Measurements from ENCODE around the gene TSPEAR. TPM values are rescaled to one million over a fixed set of nuclear protein-coding genes. Genes with fewer than 3 reads are reported as not detected.
"Not testable (repeated sequence)": the region's sequence is repeated elsewhere in the genome, so short reads cannot be mapped to it uniquely, and the experiment has no call there.

The TSPEAR gene
- total RNA-seq, 2 donors from 2014 or later = not detected

DNA sequence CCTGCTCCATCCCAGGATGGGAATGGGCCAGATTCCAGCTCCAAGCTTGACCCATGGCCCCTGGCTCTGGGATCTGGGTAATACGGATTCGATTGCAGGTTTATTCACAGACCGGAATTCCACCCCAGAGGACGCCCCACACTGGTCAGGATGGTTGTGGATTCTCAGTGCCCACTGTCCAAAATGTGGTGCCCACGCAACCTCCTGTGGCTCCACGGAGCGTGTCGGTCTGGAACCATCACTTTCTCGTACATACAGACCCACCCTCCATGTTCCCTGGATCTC is 203.0 kb downstream of the TSPEAR start:
- H3K27me3 ChIP-seq (replicated peaks; ENCODE audit: insufficient read depth) = no peaks in the 10 kb centered on the region
- H3K36me3 ChIP-seq = no peaks in the 10 kb centered on the region
- H3K4me3 ChIP-seq = no peak overlapping the region
- TF ChIP-seq, protein P1, sequence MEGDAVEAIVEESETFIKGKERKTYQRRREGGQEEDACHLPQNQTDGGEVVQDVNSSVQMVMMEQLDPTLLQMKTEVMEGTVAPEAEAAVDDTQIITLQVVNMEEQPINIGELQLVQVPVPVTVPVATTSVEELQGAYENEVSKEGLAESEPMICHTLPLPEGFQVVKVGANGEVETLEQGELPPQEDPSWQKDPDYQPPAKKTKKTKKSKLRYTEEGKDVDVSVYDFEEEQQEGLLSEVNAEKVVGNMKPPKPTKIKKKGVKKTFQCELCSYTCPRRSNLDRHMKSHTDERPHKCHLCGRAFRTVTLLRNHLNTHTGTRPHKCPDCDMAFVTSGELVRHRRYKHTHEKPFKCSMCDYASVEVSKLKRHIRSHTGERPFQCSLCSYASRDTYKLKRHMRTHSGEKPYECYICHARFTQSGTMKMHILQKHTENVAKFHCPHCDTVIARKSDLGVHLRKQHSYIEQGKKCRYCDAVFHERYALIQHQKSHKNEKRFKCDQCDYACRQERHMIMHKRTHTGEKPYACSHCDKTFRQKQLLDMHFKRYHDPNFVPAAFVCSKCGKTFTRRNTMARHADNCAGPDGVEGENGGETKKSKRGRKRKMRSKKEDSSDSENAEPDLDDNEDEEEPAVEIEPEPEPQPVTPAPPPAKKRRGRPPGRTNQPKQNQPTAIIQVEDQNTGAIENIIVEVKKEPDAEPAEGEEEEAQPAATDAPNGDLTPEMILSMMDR (IDR thresholded peaks at IDR 0.05) = no peak
- H3K4me1 ChIP-seq (ENCODE audit: control insufficient read depth in 1 of 2, low read depth in 2 of 2) = peaks cover 0 to 6% of the 10 kb centered on the region in 2 donors
- H3K9me3 ChIP-seq = no peaks in the 10 kb centered on the region
- no peak for DNase-seq (ENCODE audit: low spot score)
- no peak for ATAC-seq (ENCODE audit: insufficient number of reproducible peaks, low FRiP score, low read depth)
- H3K27ac ChIP-seq = no peak overlapping the region

DNA sequence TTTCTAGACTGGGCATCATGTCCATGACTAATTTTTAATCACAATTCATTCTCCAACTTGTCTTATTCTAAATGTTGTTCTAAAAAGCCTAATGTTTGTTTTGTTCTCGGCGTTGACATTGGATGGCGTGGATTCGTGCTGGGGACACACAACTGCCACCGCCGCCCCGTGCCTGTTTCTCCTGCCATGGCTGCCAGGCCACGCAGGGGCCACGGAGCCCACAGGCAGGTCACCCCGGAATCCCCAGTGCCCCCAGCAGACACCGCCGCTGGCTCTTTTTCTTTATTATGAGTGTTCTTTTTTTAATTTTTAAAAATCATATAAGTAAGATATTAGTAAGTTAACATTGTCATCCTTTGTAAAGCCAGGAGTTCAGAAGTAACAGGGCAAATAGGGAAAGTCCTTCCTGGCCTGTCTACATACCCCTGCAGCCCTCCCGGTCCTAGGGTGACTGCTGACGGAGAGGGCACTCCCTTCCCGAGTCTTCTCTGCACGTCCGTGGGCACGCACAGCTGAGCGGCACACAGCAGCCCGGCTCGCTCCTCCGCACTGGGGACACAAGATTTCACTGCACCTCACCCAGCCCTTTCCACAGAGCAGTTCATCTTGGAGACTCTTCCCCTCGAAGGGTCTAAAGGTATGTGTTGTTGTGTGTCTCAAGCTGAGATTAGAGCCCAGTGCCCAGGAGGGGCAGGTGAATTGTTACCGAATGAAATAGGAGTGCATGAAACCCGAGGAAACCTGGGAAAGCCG is 203.5 kb downstream of the TSPEAR start:
- ATAC-seq (ENCODE audit: insufficient number of reproducible peaks, low FRiP score, low read depth) = no peak
- no peaks in the 10 kb centered on the region for H3K27me3 ChIP-seq (replicated peaks; ENCODE audit: insufficient read depth)

DNA sequence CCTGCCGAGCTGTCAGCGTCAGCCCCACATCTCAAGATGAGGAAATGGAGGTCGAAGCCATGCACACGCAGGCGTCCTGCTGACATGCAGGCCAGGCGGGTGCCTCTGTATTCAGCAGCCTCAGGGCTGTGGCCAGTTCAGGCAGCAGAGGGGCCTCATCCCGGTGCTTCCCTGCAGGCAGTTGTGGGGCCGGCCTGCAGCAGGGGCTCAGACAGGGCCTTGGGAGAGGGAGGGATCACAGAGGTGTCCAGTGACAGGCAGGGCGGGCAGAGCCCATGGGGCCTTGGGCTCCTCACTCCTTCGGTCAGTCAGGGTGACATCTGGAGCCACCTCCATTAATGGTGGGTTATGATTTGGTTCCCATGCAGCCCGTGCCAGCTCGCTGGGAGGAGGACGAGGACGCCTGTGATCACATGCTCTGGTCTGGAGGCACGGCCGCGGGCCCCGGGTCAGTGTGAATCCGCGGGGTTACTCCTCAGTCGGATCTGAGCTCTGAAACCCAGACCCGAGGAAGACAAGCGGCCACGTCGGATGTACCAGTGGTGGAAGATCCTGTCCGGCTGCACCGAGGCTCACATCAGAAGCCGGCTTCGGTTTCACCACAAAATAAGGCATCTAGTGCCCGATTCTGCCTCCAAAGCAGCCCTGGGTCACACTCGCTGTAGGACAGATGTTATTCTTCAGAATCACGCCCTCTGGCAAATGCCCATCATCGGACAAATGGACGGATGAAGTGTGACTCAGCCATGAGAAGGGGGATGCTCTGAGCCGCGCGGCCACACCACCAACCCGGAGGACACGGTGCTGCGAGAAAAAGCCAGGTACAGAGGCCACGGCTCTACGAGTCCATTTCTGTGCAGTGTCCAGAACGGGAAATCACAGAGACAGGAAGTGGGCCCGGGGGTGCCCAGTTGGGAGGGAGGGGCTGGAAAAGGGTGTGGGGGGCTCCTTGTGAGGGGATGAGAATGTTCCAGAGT is 204.8 kb downstream of the TSPEAR start:
- H3K9me3 ChIP-seq = no peaks in the 10 kb centered on the region
- no peak overlapping the region for H3K27ac ChIP-seq
- no peak overlapping the region for H3K4me3 ChIP-seq
- H3K36me3 ChIP-seq = no peaks in the 10 kb centered on the region
- DNase-seq (ENCODE audit: low spot score) = no peak
- H3K4me1 ChIP-seq (ENCODE audit: control insufficient read depth in 1 of 2, low read depth in 2 of 2) = peaks cover 0 to 6% of the 10 kb centered on the region in 2 donors
- no peak for ATAC-seq (ENCODE audit: insufficient number of reproducible peaks, low FRiP score, low read depth)
- TF ChIP-seq, protein P1 (IDR thresholded peaks at IDR 0.05) = no peak
- H3K27me3 ChIP-seq (replicated peaks; ENCODE audit: insufficient read depth) = no peaks in the 10 kb centered on the region

More for the DNA sequence above, 203.5 kb downstream of the TSPEAR start:
- TF ChIP-seq, protein P1 (IDR thresholded peaks at IDR 0.05) = no peak
- Histone ChIP-seq H3K9me3 (no peaks in the 10 kb centered on the region), H3K4me3 (no peak overlapping the region), H3K4me1 (ENCODE audit: control insufficient read depth in 1 of 2, low read depth in 2 of 2) (peaks cover 0 to 6% of the 10 kb centered on the region in 2 donors), H3K36me3 (no peaks in the 10 kb centered on the region), H3K27ac (no peak overlapping the region)
- no peak for DNase-seq (ENCODE audit: low spot score)

DNA sequence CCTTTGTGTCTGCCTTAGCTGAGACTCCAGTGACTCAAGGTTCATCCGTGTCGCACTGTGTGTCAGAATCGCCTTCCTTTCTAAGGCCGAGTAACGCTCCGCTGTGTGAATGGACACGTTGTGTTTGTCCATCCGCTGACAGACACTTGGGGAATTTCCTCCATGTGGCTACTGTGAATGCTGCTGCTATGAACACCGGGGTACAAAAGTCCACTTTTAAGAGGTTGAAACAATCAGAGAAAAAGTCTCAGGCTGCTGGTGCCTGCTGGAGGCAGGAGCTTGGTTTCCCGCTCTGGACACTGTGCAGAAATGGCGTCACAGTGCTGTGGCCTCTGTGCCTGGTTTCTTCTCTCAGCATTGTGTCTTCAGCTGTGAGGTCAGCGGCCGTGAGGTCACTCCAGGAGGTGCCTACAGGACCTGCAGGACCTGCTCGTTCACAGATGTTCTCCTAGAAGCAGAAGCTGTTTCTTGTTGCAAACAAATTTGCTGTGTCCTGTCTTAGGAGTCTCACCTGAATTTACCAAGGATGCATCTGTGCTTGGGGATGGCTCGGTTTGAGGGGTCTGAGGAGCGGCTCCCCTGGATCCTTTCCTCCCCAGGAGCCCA is 205.6 kb downstream of the TSPEAR start:
- Histone ChIP-seq H3K36me3 (no peaks in the 10 kb centered on the region), H3K27ac (no peak overlapping the region), H3K27me3 (replicated peaks; ENCODE audit: insufficient read depth) (no peaks in the 10 kb centered on the region), H3K9me3 (no peaks in the 10 kb centered on the region), H3K4me1 (ENCODE audit: control insufficient read depth in 1 of 2, low read depth in 2 of 2) (peaks cover 0 to 6% of the 10 kb centered on the region in 2 donors), H3K4me3 (no peak overlapping the region)
- no peak for ATAC-seq (ENCODE audit: insufficient number of reproducible peaks, low FRiP score, low read depth)
- TF ChIP-seq, protein P1 (IDR thresholded peaks at IDR 0.05) = no peak
- DNase-seq (ENCODE audit: low spot score) = no peak

DNA sequence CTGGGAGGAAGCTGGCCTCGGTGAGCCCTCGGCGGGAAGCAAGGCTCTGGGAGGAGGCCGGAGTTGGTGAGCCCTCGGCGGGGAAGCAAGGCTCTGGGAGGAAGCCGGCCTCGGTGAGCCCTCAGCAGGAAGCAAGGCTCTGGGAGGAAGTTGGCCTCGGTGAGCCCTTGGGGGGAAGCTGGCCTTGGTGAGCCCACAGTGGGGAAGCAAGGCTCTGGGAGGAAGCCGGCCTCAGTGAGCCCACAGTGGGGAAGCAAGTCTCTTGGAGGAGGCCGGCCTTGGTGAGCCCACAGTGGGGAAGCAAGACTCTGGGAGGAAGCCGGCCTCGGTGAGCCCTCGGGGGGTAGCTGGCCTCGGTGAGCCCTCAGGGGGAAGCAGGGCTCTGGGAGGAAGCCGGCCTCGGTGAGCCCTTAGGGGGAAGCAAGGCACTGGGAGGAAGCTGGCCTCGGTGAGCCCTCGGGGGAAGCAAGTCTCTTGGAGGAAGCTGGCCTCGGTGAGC is 207.4 kb downstream of the TSPEAR start:
- H3K36me3 ChIP-seq = no peaks in the 10 kb centered on the region
- no peak for DNase-seq (ENCODE audit: low spot score)
- no peak overlapping the region for H3K27ac ChIP-seq
- H3K4me3 ChIP-seq = no peak overlapping the region
- H3K9me3 ChIP-seq = no peaks in the 10 kb centered on the region
- no peak for ATAC-seq (ENCODE audit: insufficient number of reproducible peaks, low FRiP score, low read depth)
- H3K4me1 ChIP-seq (ENCODE audit: control insufficient read depth in 1 of 2, low read depth in 2 of 2) = no peaks in the 10 kb centered on the region
- no peaks in the 10 kb centered on the region for H3K27me3 ChIP-seq (replicated peaks; ENCODE audit: insufficient read depth)
- TF ChIP-seq, protein P1 (IDR thresholded peaks at IDR 0.05) = no peak

DNA sequence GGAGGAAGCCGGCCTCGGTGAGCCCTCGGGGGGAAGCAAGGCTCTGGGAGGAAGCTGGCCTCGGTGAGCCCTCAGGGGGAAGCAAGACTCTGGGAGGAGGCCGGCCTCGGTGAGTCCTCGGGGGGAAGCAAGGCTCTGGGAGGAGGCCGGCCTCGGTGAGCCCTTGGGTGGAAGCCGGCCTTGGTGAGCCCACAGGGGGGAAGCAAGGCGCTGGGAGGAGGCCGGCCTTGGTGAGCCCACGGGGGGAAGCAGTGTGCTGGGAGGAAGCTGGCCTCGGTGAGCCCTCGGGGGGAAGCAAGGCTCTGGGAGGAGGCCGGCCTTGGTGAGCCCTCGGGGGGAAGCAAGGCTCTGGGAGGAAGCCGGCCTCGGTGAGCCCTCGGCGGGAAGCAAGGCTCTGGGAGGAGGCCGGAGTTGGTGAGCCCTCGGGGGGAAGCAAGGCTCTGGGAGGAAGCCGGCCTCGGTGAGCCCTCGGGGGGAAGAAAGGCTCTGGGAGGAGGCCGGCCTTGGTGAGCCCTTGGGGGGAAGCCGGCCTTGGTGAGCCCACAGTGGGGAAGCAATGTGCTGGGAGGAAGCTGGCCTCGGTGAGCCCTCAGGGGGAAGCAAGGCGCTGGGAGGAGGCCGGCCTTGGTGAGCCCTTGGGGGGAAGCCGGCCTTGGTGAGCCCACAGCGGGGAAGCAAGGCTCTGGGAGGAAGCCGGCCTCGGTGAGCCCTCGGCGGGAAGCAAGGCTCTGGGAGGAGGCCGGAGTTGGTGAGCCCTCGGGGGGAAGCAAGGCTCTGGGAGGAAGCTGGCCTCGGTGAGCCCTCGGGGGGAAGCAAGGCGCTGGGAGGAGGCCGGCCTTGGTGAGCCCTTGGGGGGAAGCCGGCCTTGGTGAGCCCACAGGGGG is 208.1 kb downstream of the TSPEAR start:
- not testable (repeated sequence) for H3K27me3 ChIP-seq (replicated peaks; ENCODE audit: insufficient read depth); ATAC-seq (ENCODE audit: insufficient number of reproducible peaks, low FRiP score, low read depth); H3K27ac ChIP-seq; H3K36me3 ChIP-seq; H3K4me1 ChIP-seq (ENCODE audit: control insufficient read depth in 1 of 2, low read depth in 2 of 2); DNase-seq (ENCODE audit: low spot score); H3K4me3 ChIP-seq; H3K9me3 ChIP-seq
